Panc1 (cell line): ENCODE data around the gene NKAIN4. TPM values are rescaled to one million over a fixed set of nuclear protein-coding genes. Genes with fewer than 3 reads are reported as not detected.

ENCODE experiments used
- ATAC-seq: fragments of 200-7000 bp; cut with Tn5 transposase; 2 replicates; pipeline ENCODE4 v1.9.1; 2020; ENCODE audit warnings: mild to moderate bottlenecking, moderate library complexity
- BruUV-seq: library from RNA; stranded (reverse); fragments of 400-500 nt; replicated peaks from 2 replicates; lab custom pipeline; 2021; lab: Mats Ljungman, UMichigan
- CTCF ChIA-PET: fragments of 300-600 bp; sonication (Branson Sonifier 250); formaldehyde crosslinking; loops from one replicate; lab custom pipeline; 2022; ENCODE audit warnings: antibody characterized with exemption; lab: Charles Lee
- POLR2A ChIA-PET: fragments of 300-600 bp; sonication (Branson Sonifier 250); formaldehyde crosslinking; loops from one replicate; lab custom pipeline; 2022; ENCODE audit warnings: antibody characterized with exemption; lab: Charles Lee
- DNase-seq: peaks from one replicate; pipeline ENCODE4 v3.0.0-alpha.2; 2010; ENCODE audit warnings: low read depth, low spot score
- H3K27ac ChIP-seq: 2 replicates; pipeline ENCODE4 v1.5.1; 2011; ENCODE audit warnings: mild to moderate bottlenecking, low read length, inconsistent platforms
- H3K27me3 ChIP-seq: fragments of 200-500 bp; sonication (Bioruptor generic); 2 replicates; pipeline ENCODE4 v1.6.0; 2014; ENCODE audit warnings: low read length, inconsistent platforms; ENCODE audit not compliant: control insufficient read depth, insufficient read depth
- H3K36me3 ChIP-seq: fragments of 200-500 bp; sonication (Bioruptor generic); 2 replicates; pipeline ENCODE4 v1.5.1; 2014; ENCODE audit warnings: inconsistent platforms, mild to moderate bottlenecking, low read length, moderate library complexity; ENCODE audit not compliant: control insufficient read depth, insufficient read depth
- H3K4me1 ChIP-seq: 2 replicates; pipeline ENCODE4 v1.5.1; 2011; ENCODE audit warnings: inconsistent platforms, mild to moderate bottlenecking, low read length, moderate library complexity; ENCODE audit not compliant: control insufficient read depth, insufficient read depth
- H3K4me3 ChIP-seq, 2 experiments: 2 replicates each; pipeline ENCODE4 v1.5.1; 2011 to 2012; ENCODE audit warnings: low read depth in 2 of 2, low read length in 2 of 2, mild to moderate bottlenecking in 2 of 2, inconsistent platforms in 1 of 2, moderate library complexity in 1 of 2
- H3K9me3 ChIP-seq: fragments of 200-500 bp; sonication (Bioruptor generic); 2 replicates; pipeline ENCODE4 v1.5.1; 2014; ENCODE audit warnings: low read depth, mild to moderate bottlenecking, inconsistent platforms, low read length, moderate library complexity; ENCODE audit not compliant: control insufficient read depth, insufficient read depth
- POLR2AphosphoS5 ChIP-seq: IDR thresholded peaks from 2 replicates; pipeline ENCODE4 v1.6.1; 2012; ENCODE audit warnings: mild to moderate bottlenecking, low read depth, low read length, moderate library complexity
- REST ChIP-seq, 2 experiments: IDR thresholded peaks; 2 replicates each; pipeline ENCODE4 v1.6.1; 2011 to 2012; ENCODE audit warnings: low read depth in 2 of 2, control low read depth in 1 of 2, low read length in 1 of 2, mild to moderate bottlenecking in 1 of 2, moderate library complexity in 1 of 2; ENCODE audit not compliant: insufficient read depth in 1 of 2
- SIN3A ChIP-seq: IDR thresholded peaks from 2 replicates; pipeline ENCODE4 v1.6.1; 2012; ENCODE audit warnings: low read depth, mild to moderate bottlenecking, low read length, moderate library complexity, borderline replicate concordance; ENCODE audit not compliant: insufficient read depth
- TCF7L2 ChIP-seq: IDR thresholded peaks from 2 replicates; pipeline ENCODE4 v1.6.1; 2011; ENCODE audit warnings: mild to moderate bottlenecking, low read depth, low read length, inconsistent platforms
- in situ Hi-C: cut with HindIII; loops from 2 replicates; pipeline ENCODE4 v1.10.0; 2016; ENCODE audit warnings: low sequenced_read_pairs, low pct_unique_long_range_greater_than_20kb
- intact Hi-C: fragments of 100-400 bp; cut with micrococcal nuclease; formaldehyde crosslinking; loops from one replicate; pipeline ENCODE4 v1.10.0; 2022; ENCODE audit not compliant: unreplicated experiment
- total RNA-seq: library from RNA; stranded (reverse); gene quantifications from one replicate; pipeline ENCODE4 v1.2.1, GENCODE V29; 2021; ENCODE audit not compliant: unreplicated experiment
- TF ChIP-seq, protein P1 (sequence below): fragments of 450-650 bp; IDR thresholded peaks from 2 replicates; pipeline ENCODE4 v1.5.1; 2017; ENCODE audit warnings: mild to moderate bottlenecking

The NKAIN4 gene
- total RNA-seq, 1 experiment from 2014 or later: 5.5 TPM

GRCh38 chr20:63290136-63290676 is 35.9 kb upstream of the NKAIN4 start:
- H3K4me3 ChIP-seq: no peak overlapping the region
- in situ Hi-C loops (loop anchor here (25.0 kb wide), 1 partner anchor 97 kb away; no protein-coding TSS in a partner anchor), intact Hi-C loops (loop anchor here (5.0 kb wide), 1 partner anchor 68 kb away; no protein-coding TSS in a partner anchor)
- H3K36me3 ChIP-seq: no peaks in the 10 kb centered on the region
- no peak for TF ChIP-seq REST (IDR thresholded peaks at IDR 0.05; ENCODE audit: insufficient read depth in 1 of 2, low read depth in 2 of 2, low read length in 1 of 2)
- no peak for TF ChIP-seq SIN3A
- TF ChIP-seq POLR2AphosphoS5: peak; percentile 43; the same call in 1 of the 2 replicates
- TF ChIP-seq, protein P1, sequence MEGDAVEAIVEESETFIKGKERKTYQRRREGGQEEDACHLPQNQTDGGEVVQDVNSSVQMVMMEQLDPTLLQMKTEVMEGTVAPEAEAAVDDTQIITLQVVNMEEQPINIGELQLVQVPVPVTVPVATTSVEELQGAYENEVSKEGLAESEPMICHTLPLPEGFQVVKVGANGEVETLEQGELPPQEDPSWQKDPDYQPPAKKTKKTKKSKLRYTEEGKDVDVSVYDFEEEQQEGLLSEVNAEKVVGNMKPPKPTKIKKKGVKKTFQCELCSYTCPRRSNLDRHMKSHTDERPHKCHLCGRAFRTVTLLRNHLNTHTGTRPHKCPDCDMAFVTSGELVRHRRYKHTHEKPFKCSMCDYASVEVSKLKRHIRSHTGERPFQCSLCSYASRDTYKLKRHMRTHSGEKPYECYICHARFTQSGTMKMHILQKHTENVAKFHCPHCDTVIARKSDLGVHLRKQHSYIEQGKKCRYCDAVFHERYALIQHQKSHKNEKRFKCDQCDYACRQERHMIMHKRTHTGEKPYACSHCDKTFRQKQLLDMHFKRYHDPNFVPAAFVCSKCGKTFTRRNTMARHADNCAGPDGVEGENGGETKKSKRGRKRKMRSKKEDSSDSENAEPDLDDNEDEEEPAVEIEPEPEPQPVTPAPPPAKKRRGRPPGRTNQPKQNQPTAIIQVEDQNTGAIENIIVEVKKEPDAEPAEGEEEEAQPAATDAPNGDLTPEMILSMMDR: no peak
- TF ChIP-seq TCF7L2: no peak
- peak; percentile 8 for ATAC-seq
- no peaks in the 10 kb centered on the region for H3K9me3 ChIP-seq
- DNase-seq: no peak
- H3K27me3 ChIP-seq: no peaks in the 10 kb centered on the region
- H3K4me1 ChIP-seq: peaks cover 13% of the 10 kb centered on the region
- H3K27ac ChIP-seq: no peak overlapping the region
- ChIA-PET CTCF (interaction anchor here (2.4 kb wide), 1 partner anchor 66 kb away, joined by 13 read pairs; no protein-coding TSS in a partner anchor), POLR2A (no interaction called here)
- BruUV-seq: no TSS peak

GRCh38 chr20:63289311-63290135 is 35.3 kb upstream of the NKAIN4 start:
- no peaks in the 10 kb centered on the region for H3K27me3 ChIP-seq
- H3K36me3 ChIP-seq: no peaks in the 10 kb centered on the region
- TF ChIP-seq, protein P1: no peak
- TF ChIP-seq POLR2AphosphoS5: no peak
- TF ChIP-seq REST (IDR thresholded peaks at IDR 0.05; ENCODE audit: insufficient read depth in 1 of 2, low read depth in 2 of 2, low read length in 1 of 2): no peak
- no peak for TF ChIP-seq TCF7L2
- TF ChIP-seq SIN3A: no peak
- intact Hi-C loops: loop anchor here (5.0 kb wide), 1 partner anchor 67 kb away; no protein-coding TSS in a partner anchor
- in situ Hi-C loops: loop anchor here (25.0 kb wide), 1 partner anchor 98 kb away; no protein-coding TSS in a partner anchor
- no peak for ATAC-seq
- no TSS peak for BruUV-seq
- no peaks in the 10 kb centered on the region for H3K9me3 ChIP-seq
- ChIA-PET POLR2A (no interaction called here), CTCF (no interaction called here)
- H3K27ac ChIP-seq: no peak overlapping the region
- no peak for DNase-seq
- H3K4me3 ChIP-seq: no peak overlapping the region
- H3K4me1 ChIP-seq: peaks cover 13% of the 10 kb centered on the region
